ENCODE data around the gene APBA3. TPM values are rescaled to one million over a fixed set of nuclear protein-coding genes. Genes with fewer than 3 reads are reported as not detected.

APBA3 gene
- total RNA-seq, 2 experiments from 2014 or later: 54.5 to 61.9 TPM

- no peaks in the 10 kb centered on the region for H3K27me3 Mint-ChIP-seq
- peaks cover 8% of the 10 kb centered on the region for H3K4me1 Mint-ChIP-seq
- H3K36me3 Mint-ChIP-seq: peaks cover 24% of the 10 kb centered on the region
- ATAC-seq (ENCODE audit: low read depth) (no peak), DNase-seq (no peak)
- peak overlapping the region; percentile 75 for H3K27ac Mint-ChIP-seq
- peak overlapping the region; percentile 83 for H3K4me3 Mint-ChIP-seq
- POLR2A ChIA-PET: interaction anchor here (0.6 to 1.5 kb wide), 4 partner anchors 13 to 28 kb away, joined by 4 read pairs; no protein-coding TSS in a partner anchor
- H3K9me3 Mint-ChIP-seq: peaks cover 10% of the 10 kb centered on the region
Measured at GRCh38 chr19:3784607-3785450, 23.3 kb upstream of the APBA3 start.

DNA sequence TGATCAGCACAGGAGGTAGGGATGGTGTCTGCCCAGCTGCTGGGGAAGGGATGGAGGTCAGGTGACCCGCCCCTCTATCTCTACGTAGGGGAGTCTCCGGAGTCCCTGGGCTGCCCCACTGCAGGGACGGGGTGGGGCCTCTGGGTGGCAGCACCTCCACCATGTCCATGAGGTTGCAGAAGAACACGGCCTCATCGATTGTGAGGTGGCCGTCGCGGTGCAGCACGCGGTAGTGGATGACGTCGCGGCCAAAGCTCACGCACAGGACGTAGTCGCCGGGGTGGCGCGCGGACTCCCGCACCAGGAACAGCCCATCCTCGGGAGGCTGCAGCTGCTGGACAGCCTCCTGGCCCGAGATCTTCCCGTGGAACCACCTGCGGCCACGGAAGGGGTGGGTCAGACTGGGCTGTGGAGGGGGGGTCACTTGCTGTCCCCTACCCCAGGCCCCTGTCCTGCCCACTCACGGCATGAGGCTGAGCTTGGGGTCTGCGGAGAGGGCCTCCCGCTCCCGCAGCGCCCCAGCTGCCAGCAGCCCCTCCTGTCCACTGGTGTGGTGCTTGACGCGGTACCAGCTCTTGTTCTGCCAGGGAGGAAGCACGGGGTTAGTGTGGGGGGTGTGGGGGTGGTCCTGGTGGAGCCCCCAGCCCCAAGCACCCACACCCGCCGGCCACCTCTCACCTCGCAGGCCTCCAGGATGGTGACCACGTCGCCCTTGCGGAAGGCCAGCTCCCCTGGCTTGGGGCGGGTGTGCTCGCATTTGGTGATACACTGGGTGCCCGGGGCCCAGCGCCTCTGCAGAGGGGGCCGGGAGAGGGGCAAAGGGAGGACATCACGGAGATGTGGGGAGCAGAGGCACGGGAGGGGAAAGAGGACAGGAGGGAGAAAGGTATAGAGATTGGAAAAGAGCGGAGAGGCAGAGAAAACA is 22.4 kb upstream of the APBA3 start:
- Mint-ChIP-seq H3K27me3 (no peaks in the 10 kb centered on the region), H3K36me3 (peaks cover 24% of the 10 kb centered on the region), H3K4me1 (peaks cover 4% of the 10 kb centered on the region), H3K4me3 (peak overlapping the region; percentile 83), H3K27ac (no peak overlapping the region), H3K9me3 (peaks cover 10% of the 10 kb centered on the region)
- DNase-seq (peak; percentile 55), ATAC-seq (ENCODE audit: low read depth) (peak; percentile 19)
- POLR2A ChIA-PET: interaction anchor here (0.6 to 1.5 kb wide), 3 partner anchors 13 to 305 kb away, joined by 4 to 6 read pairs (median 4); no protein-coding TSS in a partner anchor

DNA sequence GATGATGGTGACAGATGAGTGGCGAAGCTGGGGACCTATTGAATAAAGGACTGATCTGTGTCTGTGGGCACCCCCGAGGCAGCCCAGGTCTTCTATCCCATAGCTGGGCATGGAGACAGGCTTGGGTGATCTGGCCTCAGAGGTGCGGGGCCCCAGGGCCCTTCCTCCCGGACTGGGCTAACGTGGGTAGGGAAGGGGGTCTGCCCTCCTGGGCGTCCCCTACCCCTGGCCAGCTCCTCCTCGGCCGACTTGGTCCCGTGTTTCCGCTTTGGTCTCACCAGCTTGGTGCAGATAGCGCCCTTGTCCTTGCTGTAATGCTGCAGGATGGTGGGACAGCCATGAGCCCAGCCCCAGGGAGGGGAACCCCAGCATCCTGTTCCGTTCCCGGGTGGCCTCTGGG is 21.4 kb upstream of the APBA3 start:
- ATAC-seq (ENCODE audit: low read depth): no peak
- H3K27me3 Mint-ChIP-seq: no peaks in the 10 kb centered on the region
- POLR2A ChIA-PET: interaction anchor here (0.6 to 1.5 kb wide), 2 partner anchors 30 to 509 kb away, joined by 3 to 4 read pairs; no protein-coding TSS in a partner anchor
- H3K4me3 Mint-ChIP-seq: no peak overlapping the region
- H3K4me1 Mint-ChIP-seq: peaks cover 4% of the 10 kb centered on the region
- no peak for DNase-seq
- H3K36me3 Mint-ChIP-seq: peaks cover 24% of the 10 kb centered on the region
- H3K9me3 Mint-ChIP-seq: peaks cover 10% of the 10 kb centered on the region
- no peak overlapping the region for H3K27ac Mint-ChIP-seq

GRCh38 chr19:3782330-3782729 is 20.8 kb upstream of the APBA3 start:
- Mint-ChIP-seq H3K9me3 (peaks cover 10% of the 10 kb centered on the region), H3K27me3 (no peaks in the 10 kb centered on the region), H3K4me1 (peaks cover 4% of the 10 kb centered on the region), H3K27ac (no peak overlapping the region), H3K36me3 (peaks cover 24% of the 10 kb centered on the region), H3K4me3 (no peak overlapping the region)
- DNase-seq (no peak), ATAC-seq (ENCODE audit: low read depth) (no peak)
- POLR2A ChIA-PET: interaction anchor here (0.6 kb wide), 1 partner anchor 509 kb away, joined by 3 read pairs; no protein-coding TSS in a partner anchor

GRCh38 chr19:3781603-3782002 is 20.1 kb upstream of the APBA3 start:
- POLR2A ChIA-PET: interaction anchor here (1.1 kb wide), 1 partner anchor 19 kb away, joined by 5 read pairs; the partner anchor contains the start of gene MRPL54
- Mint-ChIP-seq H3K4me3 (no peak overlapping the region), H3K9me3 (peaks cover 10% of the 10 kb centered on the region), H3K27me3 (no peaks in the 10 kb centered on the region), H3K4me1 (peaks cover 4% of the 10 kb centered on the region), H3K27ac (no peak overlapping the region), H3K36me3 (peaks cover 24% of the 10 kb centered on the region)
- ATAC-seq (ENCODE audit: low read depth) (no peak), DNase-seq (no peak)

DNA sequence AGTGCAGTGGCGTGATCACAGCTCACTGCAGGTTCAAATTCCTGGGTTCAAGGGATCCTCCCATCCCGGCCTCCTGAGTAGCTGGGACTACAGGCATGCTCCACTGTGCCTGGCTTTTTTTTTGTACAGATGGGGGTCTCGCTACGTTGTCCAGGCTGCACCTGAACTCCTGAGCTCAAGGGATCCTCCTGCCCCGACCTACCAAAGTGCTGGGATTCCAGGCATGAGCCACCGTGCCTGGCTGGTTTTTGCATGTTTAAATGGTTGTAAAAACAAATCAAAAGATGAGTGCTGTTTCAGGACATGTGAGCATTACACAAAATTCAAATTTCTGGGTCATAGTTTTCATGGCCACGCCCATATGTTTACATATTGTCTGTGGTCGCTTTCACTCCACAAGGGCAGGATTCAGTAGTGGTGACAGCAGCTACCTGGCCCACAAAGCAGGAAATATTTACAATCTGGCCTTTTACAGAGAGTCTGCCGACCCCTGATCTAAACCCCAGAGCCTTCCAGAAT is 19.4 kb upstream of the APBA3 start:
- Mint-ChIP-seq H3K27ac (no peak overlapping the region), H3K4me1 (peaks cover 4% of the 10 kb centered on the region), H3K27me3 (no peaks in the 10 kb centered on the region), H3K4me3 (no peak overlapping the region), H3K36me3 (peaks cover 27% of the 10 kb centered on the region), H3K9me3 (peaks cover 12% of the 10 kb centered on the region)
- no peak for ATAC-seq (ENCODE audit: low read depth)
- no peak for DNase-seq
- POLR2A ChIA-PET: interaction anchor here (1.1 kb wide), 1 partner anchor 18 kb away, joined by 5 read pairs; the partner anchor contains the start of gene MRPL54

- no peak for DNase-seq
- Mint-ChIP-seq H3K36me3 (peaks cover 23% of the 10 kb centered on the region), H3K9me3 (peaks cover 12% of the 10 kb centered on the region), H3K27ac (no peak overlapping the region), H3K27me3 (no peaks in the 10 kb centered on the region), H3K4me3 (no peak overlapping the region), H3K4me1 (no peaks in the 10 kb centered on the region)
- POLR2A ChIA-PET: interaction anchor here (0.6 to 2.5 kb wide), 2 partner anchors 16 kb away, joined by 3 to 7 read pairs; partner anchors contain the start of gene MRPL54
- no peak for ATAC-seq (ENCODE audit: low read depth)
Measured at GRCh38 chr19:3778899-3779723, 17.6 kb upstream of the APBA3 start.

- H3K4me3 Mint-ChIP-seq: no peak overlapping the region
- ATAC-seq (ENCODE audit: low read depth) (no peak), DNase-seq (no peak)
- H3K27ac Mint-ChIP-seq: no peak overlapping the region
- H3K27me3 Mint-ChIP-seq: no peaks in the 10 kb centered on the region
- peaks cover 22% of the 10 kb centered on the region for H3K36me3 Mint-ChIP-seq
- H3K4me1 Mint-ChIP-seq: peaks cover 2% of the 10 kb centered on the region
- H3K9me3 Mint-ChIP-seq: peaks cover 12% of the 10 kb centered on the region
- POLR2A ChIA-PET: interaction anchor here (0.6 to 2.5 kb wide), 2 partner anchors 15 to 17 kb away, joined by 3 to 7 read pairs; partner anchors contain the start of gene MRPL54
Measured at GRCh38 chr19:3778104-3778867, 16.8 kb upstream of the APBA3 start.

- Mint-ChIP-seq H3K27ac (no peak overlapping the region), H3K4me3 (no peak overlapping the region), H3K36me3 (peaks cover 6% of the 10 kb centered on the region), H3K27me3 (no peaks in the 10 kb centered on the region), H3K9me3 (peaks cover 5% of the 10 kb centered on the region), H3K4me1 (peaks cover 4% of the 10 kb centered on the region)
- ATAC-seq (ENCODE audit: low read depth) (no peak), DNase-seq (no peak)
- POLR2A ChIA-PET: no interaction called here
Measured at GRCh38 chr19:3776479-3777040, 15.1 kb upstream of the APBA3 start.

DNA sequence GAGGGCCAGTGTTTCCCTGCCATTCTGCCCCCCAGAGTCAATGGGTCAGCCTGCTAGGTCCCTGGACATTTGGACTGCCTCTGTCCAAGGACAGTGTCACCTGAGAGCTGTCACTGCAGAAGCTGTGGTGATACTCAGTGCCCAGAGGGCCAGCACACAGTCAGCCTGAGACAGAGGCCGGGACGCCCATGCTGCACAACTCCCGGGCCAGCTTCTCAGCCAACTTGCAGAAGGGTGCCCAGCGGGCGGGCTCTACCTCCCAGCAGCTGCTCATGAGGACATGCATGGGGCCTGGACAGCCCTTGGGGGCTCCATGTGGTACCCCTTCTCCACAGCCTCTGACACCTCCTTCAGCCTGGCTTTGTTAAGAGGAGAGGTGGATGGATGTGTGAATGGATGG is 14.3 kb upstream of the APBA3 start:
- POLR2A ChIA-PET: interaction anchor here (1.8 kb wide), 1 partner anchor 36 kb away, joined by 4 read pairs; no protein-coding TSS in a partner anchor
- Mint-ChIP-seq H3K9me3 (peaks cover 2% of the 10 kb centered on the region), H3K36me3 (peaks cover 3% of the 10 kb centered on the region), H3K4me1 (peaks cover 4% of the 10 kb centered on the region), H3K27ac (no peak overlapping the region), H3K4me3 (no peak overlapping the region), H3K27me3 (no peaks in the 10 kb centered on the region)
- ATAC-seq (ENCODE audit: low read depth) (no peak), DNase-seq (no peak)

DNA sequence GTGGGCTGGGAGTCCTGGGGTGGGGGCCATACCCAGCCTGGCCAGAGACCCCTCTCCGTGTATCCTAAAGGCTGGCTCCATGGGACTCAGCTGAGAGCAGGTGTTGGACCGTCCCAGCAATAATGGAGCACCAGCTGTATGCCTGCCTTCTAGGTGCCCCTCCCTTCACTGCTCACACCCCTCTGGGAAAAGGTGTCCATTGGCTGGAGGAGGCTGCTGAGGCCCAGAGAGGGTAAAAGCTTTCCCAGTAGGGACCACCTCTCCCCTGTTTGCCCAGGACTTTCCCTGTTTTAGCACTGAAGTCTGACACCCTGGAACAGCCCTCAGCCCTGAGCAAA is 13.9 kb upstream of the APBA3 start:
- Mint-ChIP-seq H3K27ac (no peak overlapping the region), H3K4me1 (peaks cover 4% of the 10 kb centered on the region), H3K4me3 (no peak overlapping the region), H3K9me3 (peaks cover 2% of the 10 kb centered on the region), H3K36me3 (peaks cover 3% of the 10 kb centered on the region), H3K27me3 (no peaks in the 10 kb centered on the region)
- POLR2A ChIA-PET: interaction anchor here (1.8 kb wide), 1 partner anchor 37 kb away, joined by 4 read pairs; no protein-coding TSS in a partner anchor
- ATAC-seq (ENCODE audit: low read depth): no peak
- DNase-seq: no peak

All from activated naive CD8-positive, alpha-beta T cell treated with anti-CD3 and anti-CD28 coated beads, Interleukin-2, amount 10 ng/mL, durations not matched to agents 7 days and 5 days (primary cell).